CD1c-positive myeloid dendritic cell (primary cell): ENCODE data around the gene LRP3.

Experiments used
- DNase-seq: peaks from one replicate; pipeline ENCODE4 v3.0.0-alpha.2; 2016; ENCODE audit errors: extremely low spot score

The LRP3 gene

DNA sequence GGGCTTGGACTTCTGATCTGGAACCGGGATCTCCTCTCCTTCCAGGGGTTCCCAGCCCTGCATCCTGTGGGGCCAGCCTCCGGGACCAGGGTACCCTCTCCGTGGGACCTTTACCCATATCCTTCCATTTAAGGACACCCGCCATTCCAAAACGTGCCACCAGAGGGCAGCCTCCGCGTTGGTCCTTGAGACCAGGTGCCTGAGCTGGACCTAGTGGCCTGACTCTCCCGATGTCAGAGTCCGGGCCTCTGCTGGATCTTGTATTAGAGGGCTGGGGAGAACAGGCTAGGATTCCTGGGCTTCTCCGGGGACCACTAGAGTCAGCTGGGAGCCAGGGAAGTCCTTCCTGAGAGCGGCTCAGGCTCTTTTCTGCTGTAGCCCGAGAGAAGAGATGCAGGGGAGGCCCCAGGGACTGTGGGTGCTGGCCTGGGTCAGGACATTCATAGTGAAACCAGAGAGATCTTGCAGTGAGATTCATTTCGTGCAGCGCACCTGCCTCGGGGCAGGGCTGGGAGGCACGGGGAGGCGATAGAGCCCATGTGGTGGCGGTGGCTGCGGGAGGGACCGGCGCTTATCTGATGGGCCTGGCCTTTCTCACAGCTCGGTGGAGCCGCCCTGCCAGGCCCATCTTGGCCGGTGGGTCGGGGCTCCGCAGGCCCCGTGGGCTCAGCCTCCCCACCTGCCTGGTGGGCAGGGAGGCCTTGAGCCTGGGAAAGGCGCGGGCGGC, 41.3 kb downstream of the LRP3 start:
- DNase-seq = peak; percentile 89

DNA sequence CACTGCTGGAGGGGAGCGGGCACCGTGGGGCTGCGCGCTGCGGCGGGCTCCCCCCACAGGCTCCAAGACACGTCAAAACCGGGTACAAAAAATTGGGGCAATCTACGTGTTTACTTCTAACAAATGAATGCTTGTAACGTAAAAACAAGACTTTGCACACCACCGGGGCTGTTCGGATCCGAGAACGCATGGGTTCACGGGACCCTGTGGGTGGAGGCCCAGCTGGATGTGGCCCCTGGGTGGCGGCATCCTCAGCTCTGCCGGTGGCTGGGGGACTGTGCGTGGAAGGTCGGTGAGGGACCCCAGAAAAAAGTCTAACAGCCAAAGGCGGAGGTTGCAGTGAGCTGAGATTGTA, 41.8 kb downstream of the LRP3 start:
- no peak for DNase-seq

DNA sequence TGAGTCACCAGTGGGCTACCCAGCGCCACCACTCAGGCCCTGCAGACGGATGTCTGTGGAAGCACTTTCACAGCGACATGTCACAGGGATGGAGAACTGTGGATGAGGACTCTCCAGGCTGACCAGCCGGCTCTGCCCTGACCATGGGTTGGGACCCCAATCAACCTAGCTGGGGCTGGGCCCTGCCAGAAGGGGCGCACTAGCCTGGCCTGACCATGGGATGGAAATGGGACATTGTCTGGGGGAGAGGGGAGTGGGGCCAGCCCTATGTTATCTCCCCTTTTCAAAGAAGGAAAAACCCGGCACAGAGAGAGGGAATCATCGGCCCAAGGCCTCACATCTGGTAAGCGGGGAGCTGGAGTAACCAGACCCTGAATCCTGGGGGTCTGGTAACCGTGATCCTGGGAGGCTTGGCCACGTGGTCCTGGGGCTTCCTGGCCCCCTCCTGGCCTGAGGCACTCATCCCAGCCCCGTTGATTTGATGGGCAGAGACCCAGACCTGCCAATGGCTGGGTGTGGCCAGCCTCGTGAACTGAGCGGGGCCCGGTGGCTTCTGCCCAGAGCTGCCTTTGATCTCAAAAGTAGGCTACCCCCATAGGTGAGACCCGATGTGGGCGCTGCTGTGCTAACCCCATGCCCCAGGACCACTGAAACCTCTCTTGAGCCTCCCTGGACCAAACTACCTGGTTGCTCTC, 42.7 kb downstream of the LRP3 start:
- DNase-seq = no peak

DNA sequence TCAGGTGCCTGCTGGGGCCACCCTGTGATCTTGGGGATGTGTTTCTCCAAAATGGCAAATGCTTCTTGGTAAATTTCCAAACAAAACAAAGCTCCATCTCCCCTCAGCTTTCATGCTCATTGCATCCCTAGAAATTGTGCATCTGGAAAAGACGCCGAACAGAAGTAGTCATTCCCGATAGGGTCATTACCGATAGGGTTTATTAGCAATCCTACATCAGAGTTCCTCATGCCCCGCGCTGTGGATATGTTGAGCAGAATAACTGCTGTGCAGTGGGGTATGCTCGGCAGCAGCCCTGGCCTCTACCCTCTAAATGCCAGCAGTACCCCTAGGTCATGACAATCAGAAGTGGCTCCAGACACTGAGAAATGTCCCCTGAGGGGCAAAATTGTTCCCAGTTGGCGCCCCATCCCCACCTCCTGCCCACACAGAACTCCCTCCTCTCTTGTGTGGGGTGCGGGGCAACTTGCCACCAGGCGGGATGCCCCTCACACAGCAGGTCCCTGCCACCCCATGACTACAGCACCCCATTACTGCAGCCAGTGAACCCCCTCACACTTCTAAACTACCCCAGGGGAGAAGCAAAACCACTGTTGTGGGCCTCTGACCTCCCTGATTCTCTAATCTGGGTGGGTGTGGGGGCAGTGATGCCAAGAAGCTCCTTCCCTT, 44.5 kb downstream of the LRP3 start:
- no peak for DNase-seq

DNA sequence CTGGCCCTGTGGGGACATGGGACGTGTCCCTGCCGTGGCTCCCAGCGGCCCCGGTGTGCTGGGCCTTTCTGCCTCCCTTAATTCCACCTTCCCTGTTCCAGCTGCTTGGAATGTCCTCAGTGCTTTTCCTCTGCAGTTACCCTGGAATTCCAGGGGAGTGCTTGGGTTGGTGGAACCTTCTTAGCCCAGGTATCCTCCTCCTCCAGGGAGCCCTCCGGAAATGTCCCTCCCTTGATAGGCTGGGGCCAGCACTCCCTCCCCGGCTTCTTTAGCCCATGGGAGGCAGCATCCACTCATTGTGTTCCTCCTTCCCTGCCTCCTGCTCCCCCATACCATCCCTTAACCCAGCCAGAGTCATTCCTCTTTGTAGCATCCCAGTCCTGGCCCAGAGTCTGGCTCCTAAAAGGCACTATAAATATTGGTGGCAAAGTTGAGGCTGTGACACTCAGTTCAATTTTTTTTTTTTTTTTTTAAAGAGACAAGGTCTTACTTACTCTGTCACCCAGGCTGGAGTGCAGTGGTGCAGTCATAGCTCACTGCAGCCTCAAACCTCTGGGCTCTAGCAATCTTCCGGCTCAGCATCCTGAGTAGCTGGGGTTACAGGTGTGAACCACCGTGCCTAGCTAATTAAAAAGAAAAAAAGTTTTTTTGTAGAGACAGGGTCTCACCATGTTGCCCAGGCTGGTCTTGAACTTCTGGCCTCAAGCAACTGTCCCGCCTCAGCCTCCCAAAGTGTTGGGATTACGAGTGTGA, 45.3 kb downstream of the LRP3 start:
- DNase-seq = no peak

DNA sequence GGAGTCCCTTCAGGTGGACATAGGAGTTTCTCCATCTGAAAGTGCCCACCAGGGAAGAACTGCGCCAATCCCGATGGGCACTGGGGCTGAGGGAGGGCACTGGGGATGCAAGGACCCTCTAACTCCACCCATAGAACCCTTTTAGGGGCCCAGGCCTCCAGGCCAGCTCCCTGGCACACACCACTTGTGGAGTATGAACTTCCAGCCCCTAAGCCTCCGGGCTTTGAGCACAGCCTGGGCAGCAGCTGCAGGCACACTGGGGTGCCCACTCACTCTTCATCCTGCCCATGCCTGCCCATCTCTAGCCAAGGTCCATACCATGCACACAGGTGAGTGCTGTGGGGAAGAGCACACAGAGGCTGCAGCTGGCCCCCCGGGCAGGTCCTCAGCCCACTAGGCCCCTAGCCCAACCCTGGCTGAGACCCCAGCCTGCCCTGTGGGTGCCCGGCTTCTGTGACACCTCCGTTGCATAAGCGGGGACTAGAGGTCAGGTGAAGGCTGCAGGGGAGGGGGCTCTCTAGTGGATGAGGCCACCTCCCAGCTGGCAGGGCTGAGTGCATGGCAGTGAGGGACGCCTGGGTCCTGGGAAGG, 46.1 kb downstream of the LRP3 start:
- no peak for DNase-seq

DNA sequence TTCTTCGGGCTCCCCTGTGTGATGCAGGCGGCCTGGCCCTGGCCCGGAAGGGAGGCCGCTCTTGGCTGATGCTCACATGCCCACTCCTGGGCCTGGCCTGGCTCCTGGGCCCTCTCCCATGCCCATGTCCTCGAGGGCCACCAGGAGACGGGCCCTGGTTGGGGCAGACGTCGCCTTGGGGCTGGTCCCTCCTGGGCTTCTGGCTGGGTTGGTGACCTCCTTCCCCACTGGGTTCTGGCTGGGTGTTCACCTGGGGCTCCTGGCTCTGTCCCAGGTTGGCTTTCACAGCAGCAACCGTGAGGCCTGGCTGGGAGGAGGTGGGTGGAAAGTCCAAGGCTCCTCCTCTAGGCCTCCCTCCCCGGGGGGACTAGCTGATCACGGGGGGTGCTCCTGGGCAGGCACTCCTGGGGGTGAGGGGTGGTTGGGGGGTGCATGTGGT, 47.0 kb downstream of the LRP3 start:
- DNase-seq = no peak

DNA sequence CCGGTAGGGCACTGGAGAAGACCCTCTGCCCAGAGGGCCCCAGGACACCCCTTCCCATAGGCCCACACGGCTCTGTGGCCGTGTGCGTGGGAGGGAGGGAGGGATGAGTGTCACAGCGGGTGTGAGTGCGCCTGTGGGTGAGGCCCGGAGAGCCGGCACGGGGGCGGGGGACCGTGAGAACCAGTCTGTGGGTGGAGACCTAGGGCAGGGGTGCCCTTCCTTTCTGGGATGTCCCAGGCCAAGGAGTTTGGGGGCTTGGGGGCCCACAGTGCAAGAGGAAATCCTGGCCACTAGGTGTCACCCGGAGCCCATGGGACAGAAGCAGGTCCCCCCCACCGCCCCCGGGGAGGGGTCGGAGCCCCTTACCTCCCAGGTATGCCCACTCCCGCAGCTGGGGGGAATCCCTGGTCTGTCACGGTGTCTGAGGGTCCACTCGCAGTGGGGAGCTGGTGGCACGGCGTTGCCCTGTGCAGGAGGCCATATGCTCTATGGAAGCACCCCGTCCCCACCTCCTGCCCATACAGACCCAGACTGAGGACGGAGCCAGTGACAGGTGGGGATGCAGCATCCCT, 47.5 kb downstream of the LRP3 start:
- DNase-seq = peak; percentile 47

DNA sequence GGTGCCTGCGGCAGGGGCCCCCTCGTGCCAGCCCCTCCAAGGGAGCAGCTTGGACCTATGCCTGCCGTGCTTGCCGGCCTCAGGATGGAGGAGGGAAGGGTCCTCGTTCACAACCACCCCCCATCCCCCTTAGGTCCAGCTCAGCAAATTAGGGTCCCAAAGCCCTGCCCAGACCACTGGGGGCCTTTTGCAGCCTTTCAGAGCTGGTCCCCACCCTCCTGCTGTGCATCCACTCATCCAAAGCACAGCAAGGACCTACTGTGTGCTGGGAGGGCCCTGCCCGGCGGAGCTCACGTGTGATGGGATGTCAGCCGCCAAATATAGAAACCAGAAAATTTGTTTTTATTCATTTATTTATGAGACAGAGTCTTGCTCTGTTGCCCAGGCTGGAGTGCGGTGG, 48.0 kb downstream of the LRP3 start:
- no peak for DNase-seq

DNA sequence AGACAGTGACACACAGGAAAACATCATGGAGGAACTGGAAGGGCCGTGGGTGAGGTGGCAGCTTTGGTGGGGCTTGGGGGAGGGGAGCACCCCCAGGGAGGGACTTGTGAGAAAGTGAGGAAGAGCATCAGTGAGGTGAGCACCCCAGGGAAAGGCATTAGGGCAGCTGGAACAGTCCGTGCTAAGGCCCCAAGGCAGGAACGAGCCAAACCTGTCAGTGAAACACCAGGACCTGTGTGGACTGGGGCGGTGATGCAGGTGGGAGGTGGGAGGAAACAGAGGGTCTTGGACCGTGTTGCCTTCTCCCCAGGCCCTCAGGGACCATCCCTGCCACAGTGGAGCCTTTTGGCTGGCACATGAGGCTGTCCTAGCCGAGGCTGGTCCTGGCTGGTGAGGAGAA, 48.8 kb downstream of the LRP3 start:
- DNase-seq = no peak

DNA sequence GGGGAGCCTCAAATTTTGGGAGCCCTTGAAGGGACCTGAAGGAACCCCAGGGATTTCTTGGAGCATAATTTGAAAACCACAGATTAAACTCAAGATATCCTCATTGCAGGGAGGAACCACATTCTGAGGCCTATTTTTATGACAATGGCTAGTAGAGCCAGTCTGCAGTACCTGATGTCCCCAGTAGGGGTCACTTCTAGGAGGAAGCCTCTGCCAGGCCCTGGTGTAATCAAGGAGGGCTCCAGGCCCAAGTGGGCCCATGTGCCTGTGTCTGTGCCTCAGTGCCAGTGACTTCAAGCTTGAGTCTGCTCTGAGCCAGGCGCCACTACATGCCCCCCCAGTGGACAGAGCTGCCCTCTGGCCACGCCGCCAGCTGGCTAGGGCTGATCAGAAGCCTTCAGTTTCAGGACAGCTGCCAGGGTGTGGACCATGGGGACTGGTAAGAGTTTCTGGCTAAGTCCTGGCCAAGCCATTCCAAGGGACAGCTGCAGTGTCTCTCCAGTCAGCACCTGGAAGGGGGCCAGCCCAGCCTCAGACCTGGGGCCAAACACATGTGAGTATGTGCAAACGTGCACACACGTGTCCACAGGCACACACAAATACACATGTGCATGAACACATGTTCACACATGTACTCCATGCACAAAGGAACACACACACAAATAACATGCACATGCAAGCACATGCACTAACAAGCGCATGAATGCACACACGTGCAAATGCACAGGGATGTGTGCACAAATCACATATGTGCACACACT, 52.0 kb downstream of the LRP3 start:
- DNase-seq = peak; percentile 37

DNA sequence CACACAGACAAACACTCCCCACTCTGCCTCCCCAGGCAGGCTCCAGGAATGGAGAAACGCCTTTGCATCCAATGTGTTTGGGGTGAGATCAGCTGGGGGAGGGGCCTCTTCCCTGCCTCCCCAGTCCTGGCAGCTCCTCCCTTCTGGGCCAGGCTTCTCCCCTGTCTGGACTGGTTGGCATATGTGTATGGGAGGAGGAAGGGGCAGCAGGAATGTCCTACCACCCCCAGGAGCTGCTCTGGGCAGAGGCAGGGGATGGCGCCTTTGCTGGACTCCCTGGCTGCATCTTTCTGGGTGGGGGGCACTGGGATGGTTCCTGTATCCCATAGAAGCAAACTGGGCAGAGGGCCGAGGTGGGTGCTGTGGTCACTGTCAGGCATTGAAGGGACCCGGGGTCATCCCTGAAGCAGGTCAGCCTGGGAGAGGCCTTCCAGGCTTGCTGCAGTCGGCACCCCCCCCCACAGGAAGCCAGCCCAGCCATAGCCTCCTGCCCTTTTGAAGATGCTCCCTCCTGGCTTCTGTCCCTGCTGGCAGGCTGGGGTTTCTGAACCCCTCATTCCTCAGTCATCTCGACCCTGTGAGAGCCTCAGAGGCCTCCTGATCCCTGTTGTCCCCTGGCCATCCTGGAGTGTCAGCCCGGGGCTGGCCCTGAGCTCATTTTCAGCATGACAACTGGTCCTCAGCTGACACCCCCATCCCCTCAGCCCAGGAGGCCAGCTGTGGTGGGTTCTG, 52.7 kb downstream of the LRP3 start:
- no peak for DNase-seq

DNA sequence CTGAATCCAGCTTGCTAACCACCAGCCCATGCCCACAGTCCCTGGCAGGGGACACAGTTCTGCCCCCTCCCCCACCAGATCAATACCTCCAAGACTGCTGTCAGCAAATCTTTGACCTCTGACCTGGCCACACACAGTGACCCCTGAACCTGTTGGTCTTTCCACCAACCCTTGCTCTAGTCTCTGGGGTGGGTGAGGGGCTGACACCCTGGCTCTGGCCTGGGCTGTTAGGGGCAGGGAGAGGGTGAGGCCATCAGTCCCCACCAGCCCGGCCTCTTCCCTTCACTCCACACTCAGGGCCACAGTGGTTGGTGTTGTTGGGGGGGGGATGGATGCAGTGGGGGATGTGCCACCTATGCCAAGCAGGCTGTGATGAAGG, 53.3 kb downstream of the LRP3 start:
- no peak for DNase-seq

DNA sequence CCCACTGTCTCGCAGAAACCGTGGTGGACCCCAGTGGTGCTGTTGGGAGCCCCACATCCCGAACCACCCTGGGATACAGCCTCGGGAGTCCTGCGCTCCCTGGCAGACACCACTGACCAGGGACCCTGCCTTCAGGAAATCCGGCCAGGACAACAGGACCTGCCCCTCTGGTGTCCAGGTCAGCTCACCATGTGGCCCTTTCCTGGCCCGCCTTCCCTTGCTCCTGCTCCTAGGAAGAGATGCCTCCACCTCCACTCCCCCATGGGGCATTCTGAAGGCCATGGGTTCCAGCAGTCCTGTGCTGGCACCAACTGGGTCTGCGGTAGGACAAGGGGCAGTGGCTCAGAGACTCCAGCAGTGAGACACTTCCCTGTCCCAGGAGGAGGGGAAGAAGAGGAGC, 54.0 kb downstream of the LRP3 start:
- no peak for DNase-seq

DNA sequence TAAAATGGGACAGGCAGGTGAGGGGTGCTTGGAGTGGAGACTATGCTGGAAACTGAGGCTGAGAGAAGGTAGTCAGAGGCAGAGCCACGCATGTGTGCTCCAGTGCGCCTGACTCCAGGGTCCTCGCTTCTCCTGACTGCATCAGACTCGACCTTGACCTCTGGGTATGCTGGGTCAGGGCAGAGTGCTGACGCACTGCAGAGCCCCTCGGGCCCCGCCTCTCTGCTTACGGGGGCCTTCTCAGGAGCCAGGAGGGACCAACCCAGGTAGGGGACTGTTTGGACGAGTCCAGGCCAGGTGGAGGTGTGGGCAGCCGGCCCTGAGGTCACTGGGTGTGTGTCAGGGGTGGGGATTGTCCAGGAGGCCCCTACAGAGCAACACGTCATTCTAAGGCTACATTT, 54.4 kb downstream of the LRP3 start:
- DNase-seq = no peak

DNA sequence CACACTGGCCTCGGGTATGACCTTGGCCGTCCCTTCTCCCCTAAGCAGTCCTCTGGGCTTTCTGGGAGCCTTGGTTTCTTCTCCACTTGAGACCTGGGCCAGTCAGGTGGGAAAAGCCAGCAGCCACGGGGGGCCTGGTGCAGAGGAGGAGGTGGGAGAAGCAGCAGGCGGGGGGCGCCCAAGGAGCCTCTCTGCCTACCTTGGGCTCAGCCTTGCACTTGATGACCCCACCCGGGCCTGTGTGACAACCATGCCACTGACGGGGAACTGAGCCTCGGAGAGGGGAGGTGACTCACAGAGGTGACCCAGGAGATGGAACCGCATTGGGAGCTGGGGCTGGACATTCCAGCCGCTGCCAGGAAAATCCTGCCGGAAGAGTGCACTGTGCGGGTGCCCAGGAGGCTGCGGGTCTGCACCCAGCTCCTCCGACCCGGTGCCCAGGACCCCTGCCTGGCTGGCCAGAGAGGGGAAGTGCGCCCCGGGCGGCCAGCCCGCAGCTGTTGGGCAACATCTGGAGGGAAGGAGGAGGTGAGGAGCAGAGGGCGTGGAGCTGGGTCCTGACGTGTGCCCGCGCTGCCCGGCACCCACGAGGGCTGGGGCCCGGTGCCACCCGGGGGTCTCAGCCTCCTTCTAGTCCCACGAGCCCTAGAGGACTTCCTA, 55.0 kb downstream of the LRP3 start:
- peak; percentile 85 for DNase-seq

DNA sequence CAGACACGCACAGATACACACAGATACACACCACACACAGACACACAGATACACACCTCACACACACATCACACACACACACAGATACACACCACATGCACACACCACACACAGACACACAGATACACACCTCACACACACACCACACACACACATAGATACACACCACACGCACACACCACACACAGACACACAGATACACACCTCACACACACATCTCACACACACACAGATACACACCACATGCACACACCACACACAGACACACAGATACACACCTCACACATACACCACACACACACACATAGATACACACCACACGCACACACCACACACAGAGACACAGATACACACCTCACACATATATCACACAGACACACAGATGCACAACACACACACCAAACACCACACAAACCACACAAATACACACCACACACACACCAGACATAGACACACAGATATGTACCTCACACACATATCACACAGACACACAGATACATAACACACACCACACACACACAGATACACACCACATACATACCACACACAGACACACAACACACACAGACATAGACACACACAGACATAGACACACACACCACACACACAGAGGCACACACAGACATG, 55.7 kb downstream of the LRP3 start:
- no peak for DNase-seq

DNA sequence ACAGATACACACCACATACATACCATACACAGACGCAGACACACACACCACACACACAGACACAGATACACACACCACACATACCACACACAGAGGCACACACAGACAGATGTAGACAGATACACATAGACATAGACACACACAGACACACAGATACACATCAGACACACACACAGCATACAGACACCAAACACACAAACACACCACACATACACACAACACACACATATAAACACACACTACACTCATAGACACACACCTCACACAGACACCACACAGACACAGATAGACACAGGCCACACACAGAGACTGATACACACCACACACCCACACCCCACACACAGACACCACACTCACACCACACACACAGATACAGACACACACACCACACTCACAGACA, 56.4 kb downstream of the LRP3 start:
- DNase-seq = no peak

DNA sequence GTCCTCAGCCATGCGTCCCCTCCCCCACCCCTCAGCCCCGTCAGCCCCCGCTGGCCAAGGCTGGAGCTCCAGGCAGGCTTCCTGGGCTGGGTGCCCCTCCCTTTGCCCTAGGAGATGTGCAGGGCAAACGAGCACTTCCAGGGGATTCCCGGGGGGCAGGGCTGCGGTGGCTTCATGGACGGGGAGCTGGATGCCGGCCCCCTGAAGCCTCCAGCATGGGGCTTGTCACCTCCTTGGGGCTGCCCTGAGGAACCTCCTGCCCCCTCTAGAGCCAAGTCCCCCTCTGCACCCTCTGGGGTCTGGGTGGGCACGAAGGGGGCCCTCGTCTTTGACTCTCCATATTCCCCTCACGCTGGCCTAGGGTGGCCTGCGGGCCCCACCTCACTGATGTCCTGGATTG, 56.9 kb downstream of the LRP3 start:
- DNase-seq = no peak
